HCT116 (cell line): Measurements from ENCODE around the gene PSD.

Source experiments
- EZH2 ChIP-seq: fragments of 200-600 bp; sonication (generic); IDR thresholded peaks from 2 replicates; pipeline ENCODE4 v1.6.1; 2017; ENCODE audit warnings: antibody characterized with exemption, mixed run types
- EZH2phosphoT487 ChIP-seq: fragments of 200-600 bp; IDR thresholded peaks from 2 replicates; pipeline ENCODE4 v1.6.1; 2018; ENCODE audit warnings: antibody characterized with exemption, borderline replicate concordance
- FOSL1 ChIP-seq: IDR thresholded peaks from 2 replicates; pipeline ENCODE4 v1.6.1; 2012; ENCODE audit warnings: low read depth
- JUND ChIP-seq: IDR thresholded peaks from 2 replicates; pipeline ENCODE4 v1.6.1; 2012
- POLR2A ChIP-seq: IDR thresholded peaks from 2 replicates; pipeline ENCODE4 v1.7.0; 2011; ENCODE audit warnings: borderline replicate concordance; ENCODE audit not compliant: insufficient read depth, insufficient read length; ENCODE audit errors: extremely low read depth
- POLR2AphosphoS5 ChIP-seq: IDR thresholded peaks from 2 replicates; pipeline ENCODE4 v1.6.1; 2011; ENCODE audit warnings: mild to moderate bottlenecking, low read depth, low read length, moderate library complexity
- SIN3A ChIP-seq: IDR thresholded peaks from 2 replicates; pipeline ENCODE4 v1.6.1; 2012; ENCODE audit warnings: low read depth
- YY1 ChIP-seq: IDR thresholded peaks from 2 replicates; pipeline ENCODE4 v1.6.1; 2011; ENCODE audit warnings: low read length, low read depth, moderate library complexity, mild to moderate bottlenecking; ENCODE audit not compliant: insufficient replicate concordance; ENCODE audit errors: extremely low read depth
- ZNF274 ChIP-seq: fragments of 200-500 bp; sonication (Bioruptor generic); IDR thresholded peaks from 2 replicates; pipeline ENCODE4 v1.6.1; 2014; ENCODE audit warnings: mild to moderate bottlenecking, low read depth, low read length, inconsistent platforms
- TF ChIP-seq, protein P1 (sequence below), 3 experiments: fragments of 200-600 bp in 1 of 3; sonication (generic) in 1 of 3; IDR thresholded peaks in 2 of 3; conservative IDR thresholded peaks in 1 of 3; 2 replicates each; pipeline ENCODE4 v1.5.1; 2012 to 2017; ENCODE audit warnings: low read depth in 2 of 3, low read length in 2 of 3, antibody characterized with exemption in 1 of 3, borderline replicate concordance in 1 of 3, control low read depth in 1 of 3, mild to moderate bottlenecking in 1 of 3, mixed read lengths in 1 of 3, mixed run types in 1 of 3, moderate library complexity in 1 of 3; ENCODE audit not compliant: insufficient read depth in 1 of 3
- TF ChIP-seq, protein P2 (sequence below): IDR thresholded peaks from 2 replicates; pipeline ENCODE4 v1.6.1; 2012; ENCODE audit warnings: low read depth
- TF ChIP-seq, protein P3 (sequence below): IDR thresholded peaks from 2 replicates; pipeline ENCODE4 v1.6.1; 2012

DNA sequence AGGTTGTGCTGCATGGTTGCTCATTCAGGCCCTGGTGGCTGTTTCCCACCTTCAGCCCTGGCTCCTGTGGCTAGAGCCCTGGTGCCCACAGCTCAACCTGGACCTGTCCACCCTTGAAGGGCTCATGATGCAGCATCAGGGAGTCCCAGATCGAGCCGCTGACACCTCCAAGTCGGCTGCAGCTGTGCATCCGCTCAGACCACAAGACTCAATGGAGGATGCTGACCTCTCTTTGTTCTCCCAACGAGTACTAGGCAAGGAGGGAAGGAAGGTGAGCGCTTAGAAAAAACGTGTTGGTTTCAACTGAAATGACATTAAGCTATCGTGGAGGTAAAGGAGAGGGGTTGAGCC lies 42.2 kb upstream of the PSD start:
- TF ChIP-seq FOSL1 (no peak), POLR2A (no peak), SIN3A (no peak), POLR2AphosphoS5 (no peak), JUND (no peak), EZH2 (no peak), YY1 (no peak), EZH2phosphoT487 (no peak), ZNF274 (no peak)
- TF ChIP-seq, protein P1, sequence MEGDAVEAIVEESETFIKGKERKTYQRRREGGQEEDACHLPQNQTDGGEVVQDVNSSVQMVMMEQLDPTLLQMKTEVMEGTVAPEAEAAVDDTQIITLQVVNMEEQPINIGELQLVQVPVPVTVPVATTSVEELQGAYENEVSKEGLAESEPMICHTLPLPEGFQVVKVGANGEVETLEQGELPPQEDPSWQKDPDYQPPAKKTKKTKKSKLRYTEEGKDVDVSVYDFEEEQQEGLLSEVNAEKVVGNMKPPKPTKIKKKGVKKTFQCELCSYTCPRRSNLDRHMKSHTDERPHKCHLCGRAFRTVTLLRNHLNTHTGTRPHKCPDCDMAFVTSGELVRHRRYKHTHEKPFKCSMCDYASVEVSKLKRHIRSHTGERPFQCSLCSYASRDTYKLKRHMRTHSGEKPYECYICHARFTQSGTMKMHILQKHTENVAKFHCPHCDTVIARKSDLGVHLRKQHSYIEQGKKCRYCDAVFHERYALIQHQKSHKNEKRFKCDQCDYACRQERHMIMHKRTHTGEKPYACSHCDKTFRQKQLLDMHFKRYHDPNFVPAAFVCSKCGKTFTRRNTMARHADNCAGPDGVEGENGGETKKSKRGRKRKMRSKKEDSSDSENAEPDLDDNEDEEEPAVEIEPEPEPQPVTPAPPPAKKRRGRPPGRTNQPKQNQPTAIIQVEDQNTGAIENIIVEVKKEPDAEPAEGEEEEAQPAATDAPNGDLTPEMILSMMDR (IDR thresholded peaks at IDR 0.05 in 2 of 3, conservative IDR thresholded peaks at IDR 0.05 in 1 of 3; ENCODE audit: borderline replicate concordance in 1 of 3, insufficient read depth in 1 of 3, low read depth in 2 of 3, low read length in 2 of 3): no peak
- TF ChIP-seq, protein P2, sequence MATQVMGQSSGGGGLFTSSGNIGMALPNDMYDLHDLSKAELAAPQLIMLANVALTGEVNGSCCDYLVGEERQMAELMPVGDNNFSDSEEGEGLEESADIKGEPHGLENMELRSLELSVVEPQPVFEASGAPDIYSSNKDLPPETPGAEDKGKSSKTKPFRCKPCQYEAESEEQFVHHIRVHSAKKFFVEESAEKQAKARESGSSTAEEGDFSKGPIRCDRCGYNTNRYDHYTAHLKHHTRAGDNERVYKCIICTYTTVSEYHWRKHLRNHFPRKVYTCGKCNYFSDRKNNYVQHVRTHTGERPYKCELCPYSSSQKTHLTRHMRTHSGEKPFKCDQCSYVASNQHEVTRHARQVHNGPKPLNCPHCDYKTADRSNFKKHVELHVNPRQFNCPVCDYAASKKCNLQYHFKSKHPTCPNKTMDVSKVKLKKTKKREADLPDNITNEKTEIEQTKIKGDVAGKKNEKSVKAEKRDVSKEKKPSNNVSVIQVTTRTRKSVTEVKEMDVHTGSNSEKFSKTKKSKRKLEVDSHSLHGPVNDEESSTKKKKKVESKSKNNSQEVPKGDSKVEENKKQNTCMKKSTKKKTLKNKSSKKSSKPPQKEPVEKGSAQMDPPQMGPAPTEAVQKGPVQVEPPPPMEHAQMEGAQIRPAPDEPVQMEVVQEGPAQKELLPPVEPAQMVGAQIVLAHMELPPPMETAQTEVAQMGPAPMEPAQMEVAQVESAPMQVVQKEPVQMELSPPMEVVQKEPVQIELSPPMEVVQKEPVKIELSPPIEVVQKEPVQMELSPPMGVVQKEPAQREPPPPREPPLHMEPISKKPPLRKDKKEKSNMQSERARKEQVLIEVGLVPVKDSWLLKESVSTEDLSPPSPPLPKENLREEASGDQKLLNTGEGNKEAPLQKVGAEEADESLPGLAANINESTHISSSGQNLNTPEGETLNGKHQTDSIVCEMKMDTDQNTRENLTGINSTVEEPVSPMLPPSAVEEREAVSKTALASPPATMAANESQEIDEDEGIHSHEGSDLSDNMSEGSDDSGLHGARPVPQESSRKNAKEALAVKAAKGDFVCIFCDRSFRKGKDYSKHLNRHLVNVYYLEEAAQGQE: no peak
- TF ChIP-seq, protein P3, sequence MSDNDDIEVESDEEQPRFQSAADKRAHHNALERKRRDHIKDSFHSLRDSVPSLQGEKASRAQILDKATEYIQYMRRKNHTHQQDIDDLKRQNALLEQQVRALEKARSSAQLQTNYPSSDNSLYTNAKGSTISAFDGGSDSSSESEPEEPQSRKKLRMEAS: no peak
